ENCODE data around the gene GHRL.

Gene GHRL

GRCh38 chr3:10294030-10294586, 1.4 kb upstream of the GHRL start:
- DNase-seq, result no peak

GRCh38 chr3:10291641-10292040, 1.1 kb downstream of the GHRL start:
- DNase-seq, result no peak

GRCh38 chr3:10290481-10291176, 2.1 kb downstream of the GHRL start:
- DNase-seq, result no peak

- no peak for DNase-seq
These were observed 2.9 kb downstream of the GHRL start for GRCh38 chr3:10289787-10290355.

GRCh38 chr3:10289077-10289476, 3.7 kb downstream of the GHRL start:
- no peak for DNase-seq

- DNase-seq, result no peak
These were observed 4.2 kb downstream of the GHRL start for GRCh38 chr3:10288575-10288960.

GRCh38 chr3:10287936-10288574, 4.7 kb downstream of the GHRL start:
- DNase-seq, result no peak

GRCh38 chr3:10286596-10287295, 6.0 kb downstream of the GHRL start:
- DNase-seq, result peak; percentile 4

GRCh38 chr3:10286133-10286524, 6.6 kb downstream of the GHRL start:
- DNase-seq, result no peak

- DNase-seq, result no peak
These were observed 7.2 kb downstream of the GHRL start for GRCh38 chr3:10285272-10286132.

- no peak for DNase-seq
These were observed 8.3 kb downstream of the GHRL start for GRCh38 chr3:10284496-10284895.

GRCh38 chr3:10283638-10284037, 9.1 kb downstream of the GHRL start:
- peak; percentile 63 for DNase-seq

- DNase-seq, result no peak
These were observed 10.8 kb downstream of the GHRL start for GRCh38 chr3:10281951-10282350.

GRCh38 chr3:10280571-10280970, 12.2 kb downstream of the GHRL start:
- DNase-seq, result no peak

- no peak for DNase-seq
These were observed 12.6 kb downstream of the GHRL start for GRCh38 chr3:10280177-10280529.

GRCh38 chr3:10279384-10280176, 13.2 kb downstream of the GHRL start:
- DNase-seq, result no peak

GRCh38 chr3:10278501-10278900, 14.2 kb downstream of the GHRL start:
- DNase-seq, result no peak

GRCh38 chr3:10277115-10277625, 15.6 kb downstream of the GHRL start:
- DNase-seq, result no peak

GRCh38 chr3:10274601-10275000, 18.1 kb downstream of the GHRL start:
- no peak for DNase-seq

- no peak for DNase-seq
These were observed 18.9 kb downstream of the GHRL start for GRCh38 chr3:10273702-10274305.

- no peak for DNase-seq
These were observed 19.8 kb downstream of the GHRL start for GRCh38 chr3:10272977-10273376.
